Stimulated activated CD8-positive, alpha-beta memory T cell treated with anti-CD3 and anti-CD28 coated beads, Interleukin-15, amount 100 ng/mL, for 4 hours (primary cell): ENCODE measurements around the gene SOS1.
"Not testable (repeated sequence)": the region's sequence is repeated elsewhere in the genome, so short reads cannot be mapped to it uniquely, and the experiment has no call there.

ENCODE experiments used
- DNase-seq, 2 donors: peaks; one replicate each; pipeline ENCODE4 v3.0.0-alpha.2; 2020; ENCODE audit warnings: low read depth in 2 of 2

Gene SOS1

DNA sequence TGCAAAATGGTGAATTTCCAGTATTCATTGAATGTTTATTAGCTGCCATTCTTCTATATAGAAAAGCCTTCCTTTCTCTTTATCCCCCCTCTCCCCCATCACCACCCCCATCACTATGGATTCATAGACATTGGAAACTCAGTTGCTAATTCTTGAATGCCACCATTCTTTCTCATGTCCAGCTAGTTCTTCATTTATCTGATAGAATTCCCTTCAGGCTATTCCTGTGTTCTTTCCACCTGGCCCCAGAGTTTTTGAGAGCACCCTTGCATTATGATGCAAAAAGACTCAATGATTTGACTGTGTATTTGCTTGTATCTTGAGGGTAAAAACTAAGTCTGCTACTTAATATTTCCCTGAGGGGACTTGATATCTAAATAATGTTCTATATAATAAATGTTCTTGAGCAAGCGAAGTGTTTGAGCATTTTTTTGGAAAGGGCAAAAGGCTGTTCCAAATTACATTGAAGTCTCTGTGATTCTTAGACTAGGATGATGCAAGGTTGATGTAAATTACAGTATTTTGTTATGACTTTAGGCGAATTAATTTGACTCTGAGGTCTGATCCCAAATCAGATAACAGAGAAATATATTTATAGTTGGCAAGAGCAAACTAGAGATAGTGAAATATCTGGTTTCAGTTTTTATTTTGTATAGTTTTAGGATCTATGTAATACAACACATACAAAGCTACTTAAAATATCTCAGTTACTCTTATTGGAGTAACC is 18.8 kb upstream of the SOS1 start:
- DNase-seq: no peak

DNA sequence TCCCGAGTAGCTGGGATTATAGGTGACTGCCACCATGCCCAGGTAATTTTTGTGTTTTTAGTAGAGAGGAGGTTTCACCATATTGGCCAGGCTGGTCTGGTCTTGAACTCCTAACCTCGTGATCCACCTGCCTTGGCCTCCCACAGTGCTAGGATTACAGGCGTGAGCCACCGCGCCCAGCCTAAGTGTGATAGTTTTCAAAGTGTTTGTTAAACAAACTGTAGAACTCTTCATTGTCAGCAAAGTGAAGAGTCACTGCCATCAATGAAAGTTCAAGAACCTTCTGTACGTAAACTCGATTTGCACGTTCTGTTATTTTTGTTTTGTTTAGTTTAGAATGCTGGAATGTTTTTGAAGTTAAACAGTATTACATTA is 18.0 kb upstream of the SOS1 start:
- no peak for DNase-seq

GRCh38 chr2:39138187-39138836 is 17.5 kb upstream of the SOS1 start:
- not testable (repeated sequence) for DNase-seq

DNA sequence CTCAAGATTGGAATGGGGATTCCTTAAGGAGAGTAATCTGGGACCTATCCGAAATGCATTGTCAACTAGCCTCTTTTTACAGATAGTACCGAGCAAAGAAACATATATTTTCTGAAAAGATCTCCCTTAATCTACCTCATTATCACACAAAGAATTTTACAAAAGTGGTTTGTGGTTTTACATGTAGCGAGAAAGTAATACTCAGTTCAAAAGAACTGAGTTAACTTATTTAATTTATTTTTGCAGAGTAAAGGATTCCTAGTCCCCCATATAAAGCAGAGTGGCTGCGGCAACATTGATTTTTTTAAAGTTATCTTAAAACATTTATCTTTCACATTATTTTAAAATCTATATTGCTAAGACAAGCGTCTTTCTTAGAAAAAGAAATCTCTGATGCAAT is 15.9 kb upstream of the SOS1 start:
- DNase-seq: no peak

GRCh38 chr2:39135690-39136259 is 14.9 kb upstream of the SOS1 start:
- DNase-seq: no peak

- DNase-seq: no peak
Measured at GRCh38 chr2:39133215-39133851, 12.5 kb upstream of the SOS1 start.

GRCh38 chr2:39128919-39129391 is 8.1 kb upstream of the SOS1 start:
- peak; percentile 23 to 58 for DNase-seq

DNA sequence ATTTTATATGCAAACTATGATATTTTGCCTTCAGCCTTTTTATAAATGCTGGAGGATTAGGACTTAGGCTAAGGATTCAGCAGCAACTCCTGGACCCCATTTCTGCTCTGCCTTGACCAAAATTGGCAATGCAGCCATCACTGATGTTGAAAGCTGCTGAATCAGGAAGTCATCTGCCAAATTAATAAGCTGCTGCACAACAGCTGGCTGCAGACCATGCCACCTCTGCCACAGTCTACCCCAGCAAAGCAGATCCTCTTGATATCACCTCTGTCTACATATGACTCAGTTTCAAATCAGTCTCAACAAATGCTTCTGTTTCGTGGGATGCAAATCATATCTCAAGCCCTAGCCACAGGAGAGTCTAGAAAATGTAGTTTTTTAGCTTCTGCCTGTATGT is 7.1 kb upstream of the SOS1 start:
- no peak for DNase-seq

DNA sequence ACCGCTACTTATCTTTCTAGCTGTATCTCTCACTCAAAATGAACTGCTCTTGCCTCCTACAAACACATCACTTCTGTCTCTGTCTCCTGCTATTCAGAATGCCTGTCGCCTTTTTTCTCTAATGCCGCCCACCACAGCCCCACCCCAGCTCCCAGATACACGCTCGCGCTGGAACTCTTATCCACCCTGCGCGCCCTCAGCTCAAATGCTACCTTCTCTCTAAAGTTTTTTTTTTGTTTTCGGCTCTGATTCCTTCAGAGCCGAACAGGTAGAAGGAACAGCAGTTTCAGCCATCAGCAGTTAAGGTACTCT is 3.9 kb upstream of the SOS1 start:
- DNase-seq: no peak

DNA sequence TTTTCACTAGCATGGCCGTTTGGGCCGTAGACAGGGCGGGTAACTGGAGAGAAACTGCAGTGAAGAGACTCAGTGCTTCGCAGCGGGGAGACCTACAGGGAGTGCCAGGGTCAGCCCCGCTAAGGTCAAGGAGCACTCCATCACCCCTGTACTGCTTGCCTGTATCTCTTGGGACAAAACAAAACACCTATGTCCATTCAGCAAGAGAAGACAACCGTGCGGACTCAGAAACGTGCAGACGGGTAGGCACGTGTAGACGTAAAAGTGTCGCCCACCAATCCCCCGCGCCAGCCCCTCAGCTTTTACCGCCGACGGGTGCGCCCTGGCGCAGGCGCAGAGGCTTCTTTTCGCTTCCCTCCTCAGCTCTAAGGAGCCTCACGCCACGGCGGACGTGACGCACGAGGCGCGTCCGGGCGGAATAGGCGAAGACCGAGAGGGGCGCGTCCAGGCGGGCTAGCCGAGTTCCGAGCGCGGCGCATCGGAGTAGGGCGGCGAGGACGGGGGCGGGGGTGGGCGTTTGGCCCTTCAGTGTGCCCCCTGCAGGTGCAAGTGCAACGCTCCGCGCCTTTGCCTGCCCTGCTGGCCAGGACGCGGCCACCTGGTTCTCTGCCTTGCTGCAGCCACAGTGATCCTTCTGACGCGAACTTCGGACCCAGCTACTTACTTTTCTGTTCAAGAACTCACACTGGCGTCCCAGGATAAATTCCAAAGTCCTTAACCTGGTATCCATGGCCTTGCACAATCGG is 3.3 kb upstream of the SOS1 start:
- DNase-seq: peak; percentile 92

GRCh38 chr2:39123436-39123999 is 2.7 kb upstream of the SOS1 start:
- no peak for DNase-seq

DNA sequence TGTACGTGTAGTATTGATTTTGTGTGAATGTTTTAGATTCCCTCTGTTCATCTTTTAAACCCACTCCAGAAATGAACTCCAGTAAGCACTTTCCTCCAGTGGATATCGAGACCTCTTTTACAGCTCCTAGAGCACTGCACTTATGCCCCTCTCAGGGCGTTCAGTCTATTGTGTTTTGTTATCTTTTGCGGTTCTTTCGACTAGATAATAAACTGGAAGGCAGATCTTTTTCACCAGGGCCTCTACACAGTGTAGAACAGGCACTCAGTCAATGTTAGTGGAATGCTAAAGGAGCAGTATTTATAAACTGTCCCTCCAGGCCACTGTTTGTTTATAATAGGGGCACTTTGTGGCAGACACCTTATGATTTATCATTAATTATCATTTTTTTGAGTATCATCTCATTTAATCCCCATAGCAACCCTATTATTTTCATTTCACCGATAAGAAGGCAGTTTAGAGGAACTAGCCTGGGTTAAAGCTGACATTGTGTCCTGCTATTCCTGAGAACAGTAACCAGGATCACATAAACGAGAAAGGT is 742 bp upstream of the SOS1 start:
- DNase-seq: no peak

DNA sequence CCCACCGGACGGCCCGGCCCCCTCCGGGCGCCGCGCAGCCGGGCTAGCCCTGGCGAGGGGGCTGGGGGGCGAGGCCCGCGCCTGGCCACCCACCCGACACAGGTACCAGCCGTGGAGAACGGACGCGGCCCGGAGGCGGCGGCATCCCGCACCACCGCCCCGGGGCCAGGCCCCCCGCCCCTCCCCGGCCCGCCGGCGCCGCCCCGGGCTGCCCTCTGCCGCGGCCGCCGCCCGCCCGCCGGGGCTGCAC is 405 bp downstream of the SOS1 start:
- peak in 1 of 2 donors; percentile 17 for DNase-seq

DNA sequence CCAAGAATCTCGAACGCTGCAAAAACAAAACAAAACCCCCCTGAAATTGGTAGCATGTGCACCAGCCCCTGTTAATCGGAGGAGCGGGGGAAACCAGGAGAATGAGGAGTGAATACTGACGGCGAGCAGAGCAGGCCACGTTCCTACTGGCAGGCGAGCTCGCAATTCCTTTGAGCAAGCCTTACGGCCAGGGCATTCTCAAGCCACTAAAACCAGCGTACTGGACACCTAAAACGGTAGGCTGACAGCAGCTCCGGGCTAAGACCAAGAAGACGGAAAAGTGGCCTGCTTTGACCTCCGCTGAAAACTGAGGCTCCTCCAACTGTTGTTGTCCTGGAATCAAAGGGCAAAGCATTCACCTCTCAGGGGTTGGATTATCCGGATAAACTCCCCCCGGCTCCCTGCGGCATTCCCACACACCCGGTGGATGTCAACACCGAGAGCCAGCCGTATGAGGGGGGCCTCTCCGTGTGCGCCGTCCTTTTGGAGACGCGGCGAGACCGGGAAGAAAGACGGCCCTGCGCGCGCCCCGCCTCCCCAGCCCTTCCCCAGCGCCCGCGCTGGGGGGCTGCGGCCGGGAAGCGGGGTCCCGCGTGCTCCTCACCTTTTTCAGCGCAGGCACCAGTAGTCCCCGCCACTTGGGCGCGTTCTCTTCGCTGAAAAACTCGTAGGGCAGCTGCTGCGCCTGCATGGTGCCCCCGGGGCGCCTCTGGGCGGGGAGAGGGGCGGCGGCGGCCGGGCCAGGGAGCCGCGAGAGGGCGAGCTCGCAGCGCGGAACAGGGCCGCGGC is 925 bp downstream of the SOS1 start:
- peak in 1 of 2 donors; percentile 45 for DNase-seq

DNA sequence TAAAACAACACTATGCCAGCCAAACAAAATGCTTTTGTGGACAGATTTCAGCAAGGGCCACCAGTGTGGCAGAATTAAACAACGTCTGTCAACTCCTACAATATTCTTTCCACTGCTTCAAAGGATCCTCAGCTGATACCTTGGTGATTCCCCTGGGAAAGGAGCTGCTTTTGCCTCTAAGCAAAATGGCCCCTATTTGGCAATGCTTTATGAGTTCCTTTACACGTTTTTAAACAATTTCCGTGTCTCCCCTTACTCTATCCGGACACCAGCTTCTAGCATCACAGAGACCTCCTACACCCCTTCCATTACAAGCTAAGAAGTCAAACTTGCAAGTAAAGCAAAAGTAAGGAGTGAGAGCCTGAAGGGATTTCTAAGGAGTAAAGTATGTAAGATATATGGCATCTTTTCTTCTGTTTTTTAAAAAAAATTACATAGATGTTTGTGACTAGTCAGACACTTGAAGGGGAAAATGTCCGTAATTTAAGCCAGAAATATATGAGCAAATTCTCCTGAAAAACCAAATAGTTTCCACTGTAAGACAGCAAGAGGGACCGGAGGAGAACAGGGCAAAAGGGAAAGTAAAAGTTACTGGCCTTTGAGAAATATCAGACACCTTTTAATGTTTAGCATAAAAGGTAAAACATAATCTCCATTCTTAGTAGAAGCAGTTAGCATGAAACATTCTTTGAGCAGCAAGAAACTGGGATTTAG is 1.9 kb downstream of the SOS1 start:
- no peak for DNase-seq

- DNase-seq: no peak
Measured at GRCh38 chr2:39115556-39115955, 5.3 kb downstream of the SOS1 start.

DNA sequence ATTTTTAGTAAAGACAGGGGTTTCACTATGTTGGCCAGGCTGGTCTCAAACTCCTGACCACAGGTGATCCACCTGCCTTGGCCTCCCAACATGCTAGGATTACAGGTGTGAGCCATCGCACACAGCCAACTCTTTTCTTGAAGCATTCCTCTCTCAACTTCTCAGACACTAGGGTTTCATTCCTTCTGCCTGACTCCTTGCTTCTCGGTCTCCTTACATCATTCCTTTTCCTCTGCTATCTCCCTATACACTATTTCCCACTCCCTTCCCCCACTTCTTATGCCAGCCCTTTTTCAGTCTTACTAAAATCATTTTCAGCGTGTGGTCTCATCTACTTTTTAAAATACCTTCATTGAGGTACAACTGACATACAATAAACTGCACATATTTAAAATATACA is 6.1 kb downstream of the SOS1 start:
- DNase-seq: no peak

DNA sequence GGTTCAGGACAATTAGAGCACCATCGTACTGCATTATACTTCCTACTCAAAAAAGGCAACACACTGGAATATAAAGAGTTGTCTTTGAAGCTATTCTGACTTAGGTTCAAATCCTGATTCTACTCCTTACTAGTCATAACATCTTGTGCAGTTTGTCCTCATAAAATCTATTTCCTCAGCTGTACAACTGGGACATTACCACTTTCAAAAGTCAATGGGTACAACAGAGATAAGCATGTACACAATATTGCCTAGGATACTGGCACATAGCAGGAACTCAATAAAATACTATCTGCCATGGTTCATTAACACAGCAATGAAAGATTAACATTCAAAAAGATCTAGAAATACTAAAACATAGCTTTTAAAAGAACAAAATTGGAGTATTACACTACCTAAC is 11.3 kb downstream of the SOS1 start:
- no peak for DNase-seq

DNA sequence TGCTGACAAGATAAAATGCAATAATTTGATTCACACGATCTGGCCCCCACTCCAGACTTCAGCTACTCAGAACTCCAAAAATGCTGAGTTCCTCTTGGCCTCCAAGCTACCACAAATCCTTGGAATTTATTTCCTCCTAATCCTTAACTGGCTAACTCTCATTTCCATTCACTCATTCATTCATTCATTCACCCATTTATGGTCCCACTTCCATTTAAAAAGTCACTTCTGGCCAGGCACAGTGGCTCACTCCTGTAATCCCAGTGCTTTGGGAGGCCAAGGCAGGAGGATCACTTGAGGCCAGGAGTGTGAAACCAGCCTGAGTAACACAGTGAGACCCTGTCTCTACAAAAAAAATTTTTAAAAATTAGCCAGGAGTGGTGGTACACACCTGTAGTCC is 12.5 kb downstream of the SOS1 start:
- DNase-seq: no peak

- DNase-seq: no peak
Measured at GRCh38 chr2:39107724-39108273, 13.1 kb downstream of the SOS1 start.
